Lung (tissue), 16 donors: Measurements from ENCODE around the gene STT3A. TPM values are rescaled to one million over a fixed set of nuclear protein-coding genes. Genes with fewer than 3 reads are reported as not detected.

Source experiments
- ATAC-seq: fragments of 200-7000 bp; cut with Tn5 transposase; one replicate; pipeline ENCODE4 v1.9.1; 2020; ENCODE audit warnings: moderate number of reproducible peaks; ENCODE audit not compliant: insufficient read depth, low FRiP score
- DNase-seq, 3 donors: peaks; one replicate each; pipeline ENCODE4 v3.0.0-alpha.2; 2013 to 2017
- H3K27ac ChIP-seq, 2 donors: one replicate each; pipeline ENCODE4 v1.5.1; 2013; ENCODE audit warnings: mild to moderate bottlenecking in 2 of 2, moderate library complexity in 2 of 2, control low read depth in 1 of 2, inconsistent platforms in 1 of 2, low read depth in 1 of 2, low read length in 1 of 2
- H3K27me3 ChIP-seq, 3 donors: one replicate each; pipeline ENCODE4 v1.5.1; 2013; ENCODE audit warnings: low read length in 2 of 3; ENCODE audit not compliant: control insufficient read depth in 3 of 3, insufficient read depth in 3 of 3
- H3K36me3 ChIP-seq, 4 donors: one replicate each; pipeline ENCODE4 v1.5.1; 2013; ENCODE audit warnings: low read length in 4 of 4, mild to moderate bottlenecking in 1 of 4, moderate library complexity in 1 of 4; ENCODE audit not compliant: control insufficient read depth in 4 of 4, insufficient read depth in 4 of 4
- H3K4me1 ChIP-seq, 5 donors: one replicate each; pipeline ENCODE4 v1.5.1; 2013; ENCODE audit warnings: low read length in 5 of 5, mild to moderate bottlenecking in 2 of 5, moderate library complexity in 1 of 5; ENCODE audit not compliant: control insufficient read depth in 5 of 5, insufficient read depth in 5 of 5
- H3K4me3 ChIP-seq: one replicate; pipeline ENCODE4 v1.5.1; 2013; ENCODE audit warnings: mild to moderate bottlenecking, control low read depth, moderate library complexity
- H3K9ac ChIP-seq, 2 donors: one replicate each; pipeline ENCODE4 v1.5.1; 2013; ENCODE audit warnings: low read length in 2 of 2, control low read depth in 1 of 2; ENCODE audit not compliant: insufficient read depth in 1 of 2
- H3K9me3 ChIP-seq, 4 donors: one replicate each; pipeline ENCODE4 v1.5.1; 2013; ENCODE audit warnings: low read length in 3 of 4, mild to moderate bottlenecking in 1 of 4, moderate library complexity in 1 of 4; ENCODE audit not compliant: control insufficient read depth in 4 of 4, insufficient read depth in 3 of 4
- CTCF ChIP-seq: IDR thresholded peaks from 2 replicates; pipeline ENCODE4 v1.5.1; 2012; ENCODE audit warnings: mild to moderate bottlenecking; ENCODE audit errors: control extremely low read depth, extremely low read depth
- WGBS, 2 donors: extraction: QIAGEN DNeasy Blood & Tissue Kit; methylation state at CpG; one replicate each; pipeline ENCODE4 v1.1.7; 2013; 5-methylcytosine and 5-hydroxymethylcytosine counted together
- long read RNA-seq, 5 donors: transcript quantifications; one replicate each; lab custom pipeline, GENCODE V29; 2026
- polyA plus RNA-seq, 2 donors: library from polyadenylated mRNA; stranded (reverse); fragments of 200-250 nt; gene quantifications; one replicate each; pipeline ENCODE4 v1.2.1, GENCODE V29; 2013
- total RNA-seq, 2 donors: library from RNA; depleted of rRNA in 1 of 2; stranded (reverse); fragments of >200 nt in 1 of 2; gene quantifications; one replicate each; pipeline ENCODE4 v1.2.1, GENCODE V29; 2014 to 2021
- donor health status: control.
- donor health status: control.
- donor health status: Bipolar disorder and iron deficiency.
- donor health status: healthy.
- donor health status: DM: yes; HTN: yes; CAD: no.

STT3A gene
- total RNA-seq = 100 to 1,000 TPM; 103 to 136 TPM
- polyA plus RNA-seq = 10 to 100 TPM; 49.6 to 99.0 TPM
- long read RNA-seq, donor 1, full-length matches to known transcripts = 43 of 53 reads
- long read RNA-seq, donor 1, partial matches to known transcripts = 10 of 53 reads
- long read RNA-seq, donor 1, other reads (novel, unspliced or antisense) = 0 of 53 reads
- long read RNA-seq, donor 2, full-length matches to known transcripts = 10 of 16 reads
- long read RNA-seq, donor 2, partial matches to known transcripts = 6 of 16 reads
- long read RNA-seq, donor 2, other reads (novel, unspliced or antisense) = 0 of 16 reads
- long read RNA-seq, donor 3, full-length matches to known transcripts = 20 of 27 reads
- long read RNA-seq, donor 3, partial matches to known transcripts = 7 of 27 reads
- long read RNA-seq, donor 3, other reads (novel, unspliced or antisense) = 0 of 27 reads
- long read RNA-seq, donor 4, full-length matches to known transcripts = 11 of 77 reads
- long read RNA-seq, donor 4, partial matches to known transcripts = 66 of 77 reads
- long read RNA-seq, donor 4, other reads (novel, unspliced or antisense) = 0 of 77 reads
- long read RNA-seq, donor 5, full-length matches to known transcripts = 50 of 70 reads
- long read RNA-seq, donor 5, partial matches to known transcripts = 14 of 70 reads
- long read RNA-seq, donor 5, other reads (novel, unspliced or antisense) = 6 of 70 reads

GRCh38 chr11:125592305-125593113 lies at the start of gene STT3A:
Gene STT3A (plus strand): TSS chr11:125592852. CDS start chr11:125595916, 3,064 bp downstream.
- H3K4me3 ChIP-seq = peak within 1 kb of the TSS; percentile 93
- peak within 1 kb of the TSS; percentile 99 for H3K27ac ChIP-seq
- TF ChIP-seq CTCF = no peak
- no peaks in the 10 kb centered on the region for H3K27me3 ChIP-seq
- H3K4me1 ChIP-seq = peaks cover 0 to 13% (median 4%) of the 10 kb centered on the region in 5 donors
- H3K36me3 ChIP-seq = peaks cover 0 to 9% (median 6%) of the 10 kb centered on the region in 4 donors
- peak within 1 kb of the TSS; percentile 96 to 100 for H3K9ac ChIP-seq
- WGBS, 2 donors = 0% methylated on average over 55 of the region's 55 CpGs
- ATAC-seq (peak; percentile 96), DNase-seq (peak; percentile 100)
- no peaks in the 10 kb centered on the region for H3K9me3 ChIP-seq

DNA sequence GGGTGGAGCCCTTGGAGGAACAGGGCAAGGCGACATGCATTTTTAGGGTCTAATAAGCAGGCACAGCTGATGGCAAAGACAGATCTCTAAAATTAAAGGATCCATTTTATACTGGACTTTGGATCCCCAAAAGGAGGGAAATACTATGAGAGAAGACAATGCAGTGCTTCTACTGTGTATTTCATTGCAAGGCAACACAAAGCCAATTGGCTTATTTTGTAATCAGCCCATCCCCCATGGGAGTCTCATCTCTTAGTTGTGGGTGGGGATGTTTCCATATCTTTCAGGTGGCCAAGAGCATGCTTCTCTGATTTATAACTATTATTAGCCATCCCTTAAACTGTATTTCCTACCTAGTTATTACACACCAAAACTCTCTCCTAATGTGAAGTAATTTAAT lies 41.9 kb upstream of the STT3A start:
- DNase-seq (no peak), ATAC-seq (no peak)
- H3K36me3 ChIP-seq = no peaks in the 10 kb centered on the region
- 95 to 97% methylated on average over 1 of the region's 1 CpG for WGBS, 2 donors
- no peaks in the 10 kb centered on the region for H3K27me3 ChIP-seq
- H3K9me3 ChIP-seq = peaks cover 4 to 18% (median 12%) of the 10 kb centered on the region in 4 donors
- H3K4me1 ChIP-seq = no peaks in the 10 kb centered on the region
- no peak overlapping the region for H3K9ac ChIP-seq
- no peak overlapping the region for H3K27ac ChIP-seq
- H3K4me3 ChIP-seq = no peak overlapping the region
- no peak for TF ChIP-seq CTCF

DNA sequence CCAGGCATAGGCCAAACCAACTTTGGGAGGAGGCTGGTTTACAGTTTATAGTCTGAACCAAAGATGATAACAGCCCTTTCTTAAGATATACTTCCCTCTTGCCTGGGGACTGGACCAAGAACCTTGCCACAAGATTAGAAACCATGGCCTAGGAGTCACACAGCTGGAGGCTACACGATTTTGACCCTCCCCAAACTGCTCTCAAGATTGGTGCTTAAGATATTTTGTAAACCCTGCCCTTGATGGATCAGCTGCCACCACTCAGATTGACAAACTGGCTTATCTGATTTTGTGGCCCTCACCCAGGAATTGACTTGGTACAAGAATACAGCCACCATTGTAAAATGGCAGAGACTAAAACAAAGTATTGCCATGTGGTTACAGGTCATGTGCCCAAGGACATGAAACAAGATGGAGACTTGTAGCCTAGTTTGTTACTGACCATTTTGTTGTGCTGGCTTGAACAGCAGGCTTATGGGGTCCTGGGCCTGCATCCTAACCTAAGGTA lies 40.8 kb upstream of the STT3A start:
- Histone ChIP-seq H3K27ac (no peak overlapping the region), H3K4me3 (no peak overlapping the region), H3K9ac (no peak overlapping the region), H3K4me1 (no peaks in the 10 kb centered on the region), H3K27me3 (no peaks in the 10 kb centered on the region), H3K9me3 (peaks cover 4 to 18% (median 12%) of the 10 kb centered on the region in 4 donors), H3K36me3 (no peaks in the 10 kb centered on the region)
- no peak for TF ChIP-seq CTCF
- 60 to 64% methylated on average over 1 of the region's 1 CpG for WGBS, 2 donors
- ATAC-seq = no peak
- DNase-seq = no peak
